IPS DF 4.7 (cell line): ENCODE measurements around the gene SAP30L.

ENCODE experiments used
- DNase-seq: peaks from one replicate; pipeline ENCODE4 v3.0.0-alpha.2; 2013; ENCODE audit warnings: low spot score; ENCODE audit errors: extremely low read depth

Gene SAP30L, protein sequence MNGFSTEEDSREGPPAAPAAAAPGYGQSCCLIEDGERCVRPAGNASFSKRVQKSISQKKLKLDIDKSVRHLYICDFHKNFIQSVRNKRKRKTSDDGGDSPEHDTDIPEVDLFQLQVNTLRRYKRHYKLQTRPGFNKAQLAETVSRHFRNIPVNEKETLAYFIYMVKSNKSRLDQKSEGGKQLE

DNA sequence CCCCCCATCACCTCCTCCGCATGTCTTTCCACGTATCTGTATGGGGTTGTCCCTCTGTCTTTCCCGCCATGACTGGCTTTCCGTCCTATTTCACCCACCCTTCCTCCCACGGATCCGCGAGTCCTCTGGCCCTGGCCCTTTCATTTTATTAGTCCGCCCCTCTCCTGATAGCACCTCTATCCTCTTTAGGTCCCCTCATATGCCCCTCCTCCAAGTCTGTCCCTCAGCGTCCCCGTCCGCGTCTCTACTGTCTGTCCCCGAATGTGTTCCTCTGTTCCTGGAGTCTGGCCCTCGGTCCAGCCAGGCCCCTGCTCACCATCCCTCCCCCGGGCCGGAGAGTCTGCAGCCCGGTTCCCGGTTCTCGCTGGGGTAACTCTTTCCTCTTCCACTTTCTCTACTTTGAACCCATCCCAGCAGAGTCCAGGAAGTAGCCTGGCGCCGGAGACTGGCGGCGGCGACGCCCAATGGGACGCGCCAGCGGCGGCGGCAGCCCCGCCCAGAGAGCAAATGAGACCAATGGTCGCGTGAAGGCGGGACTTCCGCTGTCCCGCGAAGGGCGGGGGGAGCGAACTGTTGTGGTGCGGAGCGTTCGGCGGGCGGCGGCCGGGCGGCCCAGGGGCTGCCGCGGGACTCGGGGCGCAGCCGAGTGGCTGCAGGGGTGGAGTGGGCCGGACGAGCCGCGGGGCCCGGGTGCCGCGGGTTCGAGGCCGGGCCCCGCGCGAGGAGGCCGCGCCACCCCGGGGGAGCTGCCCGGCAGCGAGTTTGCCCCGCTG lies at the start of gene SAP30L:
SAP30L (plus strand) TSS at position 576 of the 773 bp plus-strand sequence. CDS start 608 bp downstream, outside the sequence.
- DNase-seq: no peak

DNA sequence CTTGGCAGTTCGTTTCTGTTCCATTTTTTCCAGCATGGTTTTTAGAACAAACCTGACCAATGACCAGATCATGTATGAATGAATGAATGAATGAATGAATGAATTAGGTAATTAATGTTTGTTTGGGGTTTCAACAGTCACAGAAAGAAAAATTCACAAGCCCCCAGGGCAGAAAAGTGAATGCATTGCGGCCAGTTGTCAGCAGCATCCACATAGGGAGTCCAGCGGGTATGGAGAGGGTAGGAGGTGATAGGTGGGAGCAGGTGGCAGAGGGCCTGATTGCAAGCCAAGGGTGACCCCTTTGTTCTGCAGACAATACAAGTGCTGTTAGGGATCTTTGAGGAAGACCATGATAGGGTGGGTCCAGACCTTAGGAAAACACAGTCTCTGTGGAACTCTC lies 49.7 kb upstream of the SAP30L start:
- no peak for DNase-seq

DNA sequence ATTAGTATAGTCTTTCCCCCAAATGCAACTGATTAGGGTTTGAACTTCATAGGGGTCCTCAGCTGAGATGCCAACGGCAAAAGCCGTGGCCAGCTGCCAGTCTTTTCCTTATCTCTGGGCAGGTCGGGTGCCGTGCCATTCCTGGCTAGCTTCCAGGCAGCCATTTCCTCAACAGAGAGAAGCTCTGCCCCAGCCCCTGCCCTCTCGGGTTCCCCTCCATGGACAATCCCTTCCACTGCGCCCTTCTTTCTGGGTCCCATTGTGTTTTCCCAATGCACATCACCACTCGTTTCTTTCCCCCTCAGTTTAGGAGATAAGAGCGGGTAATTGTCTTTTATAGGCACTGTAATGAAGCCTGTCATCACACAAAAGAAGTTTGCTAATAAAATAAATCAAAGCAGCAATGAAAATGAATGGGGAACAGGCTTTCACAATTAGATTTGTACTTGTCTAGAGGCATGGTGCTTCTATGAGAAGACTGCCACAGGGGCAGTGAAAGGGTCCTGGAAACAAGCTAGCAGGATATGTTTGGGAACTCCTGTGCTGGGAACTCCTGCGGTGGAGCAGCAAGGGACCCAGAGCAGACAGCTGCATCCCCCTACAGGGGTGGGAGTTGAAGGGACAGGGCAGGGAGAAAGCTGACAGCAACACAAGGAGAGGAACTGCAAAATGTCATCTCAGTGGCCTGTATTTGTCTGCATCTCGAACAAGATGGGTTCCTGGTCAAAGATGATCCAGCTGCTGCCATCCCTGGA lies 48.0 kb upstream of the SAP30L start:
- DNase-seq: no peak

DNA sequence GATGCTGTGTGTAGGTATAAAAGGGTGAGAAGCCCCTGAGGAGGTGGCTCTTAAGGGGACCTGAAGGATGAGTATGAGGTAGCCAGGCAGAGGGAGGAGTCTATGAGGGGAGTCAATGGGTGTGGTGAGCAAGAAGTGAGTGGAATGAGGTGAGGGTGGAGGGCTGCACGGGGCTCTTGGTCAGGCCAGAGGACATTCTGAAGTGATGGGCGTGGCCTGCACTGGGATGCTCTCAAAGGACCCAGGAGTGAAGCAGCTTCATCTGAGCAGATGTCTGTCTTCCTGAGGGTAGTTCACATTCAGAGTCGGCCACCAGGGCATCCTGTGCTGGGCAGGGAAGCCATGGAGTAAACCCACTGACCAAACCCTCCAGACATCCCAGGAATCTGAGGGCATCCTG lies 45.1 kb upstream of the SAP30L start:
- DNase-seq: no peak

DNA sequence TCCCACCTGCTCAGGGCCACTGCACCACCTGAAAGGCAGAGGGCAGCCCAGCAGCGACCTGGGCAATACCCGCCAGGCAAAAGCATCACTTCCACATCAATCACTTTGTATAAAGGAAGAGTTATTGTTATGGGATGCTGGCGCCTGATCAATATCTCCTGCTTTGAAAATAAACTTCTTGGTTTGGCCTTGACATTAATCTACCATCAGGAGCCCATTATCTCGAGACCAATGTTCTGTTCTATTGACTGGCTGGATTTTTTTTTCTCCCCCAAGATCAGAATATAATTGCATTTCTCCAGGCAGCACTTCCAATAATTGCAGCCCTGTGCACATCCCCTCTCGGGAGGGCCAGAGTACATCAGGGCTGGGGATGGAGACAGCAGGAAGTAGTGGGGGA lies 44.4 kb upstream of the SAP30L start:
- DNase-seq: no peak

DNA sequence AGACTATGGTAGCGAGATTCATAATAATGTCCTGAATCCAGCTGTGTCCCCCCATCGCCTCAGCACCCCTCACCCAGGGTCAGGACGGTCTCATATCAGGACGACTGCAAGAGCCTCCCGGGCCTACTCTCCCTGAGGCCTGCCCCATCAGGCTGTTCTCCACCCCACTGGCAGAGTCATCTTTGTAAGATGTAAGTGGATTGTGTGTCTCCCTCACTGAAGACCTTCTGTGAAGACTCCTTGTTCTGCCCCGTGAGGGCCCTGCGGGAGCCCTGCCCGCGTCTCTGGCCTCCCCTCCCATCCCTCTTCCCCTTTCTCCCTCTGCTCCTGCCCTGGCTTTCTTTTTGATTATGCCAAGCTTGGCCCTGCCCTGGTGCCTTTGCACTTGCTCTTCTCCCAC lies 43.9 kb upstream of the SAP30L start:
- DNase-seq: no peak

DNA sequence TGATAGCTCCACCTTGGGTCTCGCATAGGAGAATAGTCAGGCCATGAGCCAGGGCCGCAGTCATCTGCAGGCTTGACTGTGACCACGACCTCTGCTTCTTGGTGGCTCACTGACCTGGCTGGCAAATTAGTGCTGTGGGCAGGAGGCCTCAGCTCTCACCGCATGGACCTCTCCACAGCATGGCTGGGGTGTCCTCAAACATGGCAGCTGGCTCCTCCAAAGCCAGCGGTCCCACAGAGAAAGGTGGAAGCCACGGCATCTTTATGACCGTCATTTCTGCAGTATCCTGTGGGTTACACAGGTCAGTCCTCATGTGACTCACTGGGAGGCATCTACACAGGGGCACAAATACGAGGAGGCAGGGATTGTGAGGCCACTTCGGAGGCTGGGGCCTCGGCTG lies 43.2 kb upstream of the SAP30L start:
- no peak for DNase-seq

DNA sequence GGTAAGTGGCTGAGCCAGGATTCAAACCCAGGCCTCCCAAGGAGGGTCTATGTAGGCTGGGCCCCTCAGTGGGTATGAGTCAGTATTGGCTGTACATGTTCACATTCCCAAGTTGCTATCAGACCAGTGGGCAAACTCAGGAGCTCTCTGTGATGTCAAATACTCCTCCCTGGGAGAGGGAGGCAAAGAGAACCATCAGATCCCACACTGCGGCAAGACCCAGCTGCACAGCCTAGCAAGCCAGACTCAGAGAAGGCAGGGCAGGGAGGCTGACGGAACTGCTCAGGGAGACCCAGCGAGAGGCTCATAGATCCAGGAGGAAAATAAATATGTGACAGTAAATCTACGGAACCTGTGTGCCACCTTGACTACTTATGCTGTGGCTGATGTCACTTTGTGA lies 42.6 kb upstream of the SAP30L start:
- no peak for DNase-seq

DNA sequence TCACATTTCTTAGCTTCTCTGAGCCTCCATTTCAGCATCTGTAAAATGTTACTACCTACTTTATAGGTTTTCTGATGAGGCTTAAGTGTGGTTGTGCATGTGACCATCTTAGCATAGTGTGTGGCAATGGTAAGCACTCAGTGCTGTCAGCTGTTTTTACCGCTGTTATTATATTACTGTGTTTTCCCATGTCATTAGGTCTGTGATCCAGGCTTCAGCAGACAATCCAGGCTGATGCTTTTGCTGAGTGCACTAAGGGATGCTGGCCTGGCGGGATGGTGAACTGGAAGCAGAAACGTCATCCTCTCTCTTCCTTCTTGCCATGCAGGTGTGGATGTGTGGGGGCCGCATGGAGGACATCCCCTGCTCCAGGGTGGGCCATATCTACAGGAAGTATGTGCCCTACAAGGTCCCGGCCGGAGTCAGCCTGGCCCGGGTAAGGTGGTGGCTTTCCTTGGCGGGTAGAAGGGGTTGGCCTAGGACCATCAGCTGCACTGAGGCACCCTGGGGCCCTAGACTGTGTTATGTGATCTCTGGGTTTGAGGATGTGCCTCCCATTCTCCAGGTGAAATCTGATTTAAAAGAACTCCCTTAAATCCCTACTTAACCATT lies 41.9 kb upstream of the SAP30L start:
- DNase-seq: no peak

DNA sequence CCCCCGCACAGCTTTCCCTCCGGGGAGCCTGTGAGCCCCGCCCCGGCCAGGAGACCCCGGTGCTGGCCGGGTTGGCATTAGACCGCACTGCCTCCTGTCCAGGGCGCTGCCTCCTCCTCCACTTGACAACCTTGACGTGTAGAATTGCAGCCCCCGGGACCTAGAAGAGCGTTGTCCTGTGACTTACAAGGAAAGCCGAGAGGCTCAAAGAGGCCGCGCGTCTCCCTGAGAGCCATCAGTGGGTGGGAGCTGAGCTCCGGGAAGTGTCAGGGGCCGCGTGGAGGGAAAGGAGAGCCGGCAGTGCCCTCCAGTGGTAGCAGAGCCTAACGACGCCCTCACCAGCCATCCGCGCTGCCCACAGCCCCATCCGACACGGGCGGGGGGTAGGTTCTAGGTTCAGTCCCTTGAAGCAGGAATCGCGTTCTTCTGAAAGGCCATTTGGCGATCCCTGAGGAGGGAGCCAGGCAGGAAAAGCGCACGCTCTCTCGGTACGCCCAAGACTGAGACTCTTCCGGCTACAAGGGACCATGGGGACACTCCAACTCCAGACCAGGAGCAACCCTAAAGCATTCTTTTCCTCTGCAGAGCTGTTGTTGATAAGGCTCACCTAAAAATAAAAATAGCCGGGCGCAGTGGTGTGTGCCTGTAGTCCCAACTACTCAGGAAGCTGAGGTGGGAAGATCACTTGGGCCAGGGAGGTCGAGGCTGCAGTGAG lies 40.6 kb upstream of the SAP30L start:
- peak; percentile 38 for DNase-seq

DNA sequence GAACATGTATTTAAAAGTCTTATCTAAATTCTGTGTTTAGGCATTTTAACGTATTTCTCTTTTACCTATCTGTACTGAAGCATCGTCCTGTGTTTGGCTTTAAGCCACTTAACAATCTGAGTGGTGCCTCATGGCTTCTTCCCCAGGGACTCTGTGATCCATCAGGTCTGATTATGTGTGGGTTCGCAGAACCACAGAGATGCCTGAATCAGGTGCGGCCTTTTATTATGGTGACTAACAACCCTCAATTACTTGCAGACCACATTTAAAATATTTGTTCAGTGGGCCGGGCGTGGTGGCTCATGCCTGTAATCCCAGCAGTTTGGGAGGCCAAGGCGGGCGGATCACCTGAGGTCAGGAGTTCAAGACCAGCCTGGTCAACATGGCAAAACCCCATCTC lies 39.6 kb upstream of the SAP30L start:
- DNase-seq: no peak

DNA sequence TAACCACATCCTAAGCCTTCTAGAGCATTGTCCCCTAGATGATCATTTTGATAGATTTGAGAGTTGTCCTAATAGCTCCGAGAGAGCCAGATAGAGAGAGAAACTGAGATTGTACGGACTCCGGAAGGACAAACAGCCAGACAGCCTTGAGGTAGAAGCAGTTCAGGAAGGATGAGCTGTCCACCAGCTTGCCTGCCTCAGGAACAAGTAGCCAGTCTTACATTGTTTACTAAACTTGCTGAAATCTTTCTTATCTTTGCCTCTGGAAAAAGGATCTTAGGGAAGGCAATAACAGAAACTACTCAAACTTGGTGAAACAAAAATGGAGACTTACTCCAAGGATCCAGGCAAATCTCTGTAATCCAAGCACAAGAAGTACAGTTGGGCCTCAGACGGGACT lies 39.0 kb upstream of the SAP30L start:
- no peak for DNase-seq

DNA sequence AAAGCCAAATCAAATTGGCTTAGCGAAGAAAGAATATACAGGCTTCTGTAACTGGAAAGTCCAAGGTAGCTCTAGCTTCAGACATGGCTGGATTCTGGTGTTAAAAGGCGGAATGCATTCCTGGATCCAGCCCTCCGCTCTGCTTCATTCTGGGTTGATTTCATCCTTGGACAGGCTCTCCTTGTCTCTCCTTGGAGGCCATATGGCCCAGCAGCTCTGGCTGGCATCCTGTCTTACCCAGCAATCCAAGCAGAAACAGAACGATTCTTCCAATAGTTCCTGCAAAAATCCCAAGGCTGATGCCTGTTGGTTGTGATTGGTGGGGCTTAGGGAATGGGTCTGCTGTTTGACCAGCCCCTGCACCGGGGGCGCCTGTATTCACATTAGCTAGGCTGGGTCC lies 37.0 kb upstream of the SAP30L start:
- DNase-seq: no peak

DNA sequence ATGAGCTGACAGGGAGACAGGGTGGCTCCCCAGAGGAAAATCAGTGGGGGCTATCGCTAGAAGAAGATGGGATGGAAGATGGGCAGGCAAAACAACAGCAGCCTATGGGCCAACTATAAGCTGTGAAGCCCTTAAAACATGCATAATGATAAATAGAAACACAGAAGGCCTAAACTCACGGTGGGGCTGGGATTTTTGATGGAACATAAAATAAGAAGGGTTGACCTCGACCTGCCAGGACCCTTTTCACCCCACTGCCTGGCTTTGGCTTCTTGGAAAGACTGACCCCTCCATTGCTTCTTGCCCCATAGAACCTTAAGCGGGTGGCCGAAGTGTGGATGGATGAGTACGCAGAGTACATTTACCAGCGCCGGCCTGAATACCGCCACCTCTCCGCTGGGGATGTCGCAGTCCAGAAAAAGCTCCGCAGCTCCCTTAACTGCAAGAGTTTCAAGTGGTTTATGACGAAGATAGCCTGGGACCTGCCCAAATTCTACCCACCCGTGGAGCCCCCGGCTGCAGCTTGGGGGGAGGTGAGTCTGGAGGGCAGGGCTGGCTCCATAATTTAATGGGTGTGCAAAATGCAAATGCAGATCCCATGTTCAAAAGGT lies 36.5 kb upstream of the SAP30L start:
- DNase-seq: no peak

DNA sequence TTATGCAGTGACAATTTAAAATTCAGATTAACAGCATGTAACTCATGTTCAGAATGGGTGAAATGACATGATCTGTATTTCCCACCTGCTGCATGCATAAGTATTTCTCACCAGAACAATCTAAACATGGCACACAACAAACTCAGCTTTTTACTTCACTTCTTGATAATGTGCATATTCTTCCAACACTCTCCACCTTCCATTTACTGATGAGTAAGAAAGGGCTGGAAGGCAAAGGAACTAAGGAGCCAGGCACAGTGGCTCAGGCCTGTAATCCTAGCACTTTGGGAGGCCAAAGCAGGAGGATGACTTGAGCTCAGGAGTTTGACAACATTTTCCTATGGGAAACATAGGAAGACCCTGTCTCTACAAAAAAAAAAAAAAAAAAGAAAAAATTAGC lies 35.8 kb upstream of the SAP30L start:
- DNase-seq: no peak

DNA sequence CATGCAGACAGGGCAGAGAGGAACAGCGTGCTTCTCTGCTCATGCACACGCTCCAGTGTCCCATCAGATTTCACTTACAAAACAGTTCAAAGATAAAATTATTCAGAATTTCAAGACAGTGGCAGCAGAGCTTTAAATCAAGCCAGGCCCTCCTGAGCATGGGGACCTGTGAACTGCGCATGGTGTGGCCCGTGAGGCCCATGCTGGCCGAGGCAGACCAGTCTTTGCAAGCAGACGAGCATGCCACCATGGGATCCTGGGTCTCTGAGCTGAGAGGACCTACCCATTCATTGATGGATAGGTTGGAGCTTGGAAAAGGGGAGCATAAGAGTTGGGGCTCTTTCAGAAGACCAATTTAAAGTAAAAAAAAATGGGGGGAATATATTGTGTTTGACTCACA lies 35.0 kb upstream of the SAP30L start:
- no peak for DNase-seq

DNA sequence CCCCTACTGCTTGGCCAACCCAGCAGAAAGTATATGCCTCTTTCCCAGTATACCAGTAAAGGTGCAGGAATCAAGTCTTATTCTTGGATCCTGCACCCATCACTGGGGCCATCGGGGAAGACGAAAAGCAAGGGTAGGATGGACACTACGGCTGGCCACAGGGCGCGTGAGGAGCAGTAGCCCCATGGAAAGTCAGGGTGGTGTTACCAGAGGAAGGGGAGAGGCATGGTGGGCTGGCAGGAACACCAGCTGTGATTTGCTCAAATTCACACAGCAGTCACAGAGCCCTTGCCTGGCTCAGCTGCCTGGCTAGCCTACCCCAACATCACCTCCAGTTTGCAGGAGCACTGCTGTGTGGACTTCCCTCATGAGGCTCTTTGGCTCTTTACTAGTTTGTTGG lies 34.5 kb upstream of the SAP30L start:
- no peak for DNase-seq

DNA sequence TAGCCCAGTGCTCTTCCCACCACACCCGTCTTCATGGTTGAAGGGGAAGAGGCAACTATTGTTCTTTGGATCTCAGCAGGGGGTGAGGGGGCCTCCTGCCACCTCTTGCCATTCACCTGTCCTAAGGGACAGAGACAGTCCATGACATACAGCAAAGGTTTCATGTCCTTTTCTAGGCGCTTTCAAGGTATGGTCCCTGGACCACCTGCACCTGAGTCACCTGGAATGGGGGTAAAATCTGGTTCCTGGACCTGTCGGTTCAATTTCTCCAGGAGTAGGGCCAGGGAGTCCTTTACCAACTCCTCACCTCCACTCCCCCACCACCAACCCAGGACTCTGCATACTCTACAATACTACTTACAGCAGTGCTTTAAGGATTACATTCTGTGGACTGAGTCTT lies 33.5 kb upstream of the SAP30L start:
- DNase-seq: no peak

DNA sequence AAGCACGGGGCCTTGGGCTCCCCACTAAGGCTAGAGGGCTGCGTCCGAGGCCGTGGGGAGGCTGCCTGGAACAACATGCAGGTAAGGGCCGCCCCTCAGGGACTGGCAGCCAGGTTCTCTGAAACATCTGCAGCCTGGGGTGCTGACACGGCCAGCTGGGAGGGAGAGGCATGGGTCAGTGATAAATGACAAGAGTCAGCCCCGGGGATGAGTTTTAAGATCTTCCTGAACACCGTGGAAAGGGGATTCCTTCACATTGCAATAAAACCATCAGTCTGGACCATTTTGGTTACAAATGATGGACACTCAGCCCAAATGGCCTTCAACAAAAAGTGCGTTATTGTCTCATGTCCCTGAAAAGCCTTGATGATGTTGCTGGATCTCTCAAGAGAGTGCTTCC lies 32.9 kb upstream of the SAP30L start:
- DNase-seq: no peak

DNA sequence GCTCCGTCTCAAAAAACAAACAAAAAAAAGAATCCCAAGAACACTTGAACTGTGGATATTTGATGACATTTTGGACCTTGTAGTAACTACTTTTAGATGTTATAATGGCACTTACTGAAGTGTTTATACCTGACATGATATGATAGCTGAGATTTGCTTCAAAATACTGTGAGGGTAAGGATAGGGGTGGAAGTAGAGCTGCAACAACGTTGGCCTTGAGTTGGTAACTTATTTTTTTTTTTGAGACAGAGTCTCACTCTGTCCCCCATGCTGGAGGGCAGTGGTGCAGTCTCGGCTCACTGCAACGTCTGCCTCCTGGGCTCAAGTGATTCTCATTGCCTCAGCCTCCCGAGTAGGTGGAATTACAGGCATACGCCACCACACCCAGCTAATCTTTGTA lies 30.7 kb upstream of the SAP30L start:
- no peak for DNase-seq

DNA sequence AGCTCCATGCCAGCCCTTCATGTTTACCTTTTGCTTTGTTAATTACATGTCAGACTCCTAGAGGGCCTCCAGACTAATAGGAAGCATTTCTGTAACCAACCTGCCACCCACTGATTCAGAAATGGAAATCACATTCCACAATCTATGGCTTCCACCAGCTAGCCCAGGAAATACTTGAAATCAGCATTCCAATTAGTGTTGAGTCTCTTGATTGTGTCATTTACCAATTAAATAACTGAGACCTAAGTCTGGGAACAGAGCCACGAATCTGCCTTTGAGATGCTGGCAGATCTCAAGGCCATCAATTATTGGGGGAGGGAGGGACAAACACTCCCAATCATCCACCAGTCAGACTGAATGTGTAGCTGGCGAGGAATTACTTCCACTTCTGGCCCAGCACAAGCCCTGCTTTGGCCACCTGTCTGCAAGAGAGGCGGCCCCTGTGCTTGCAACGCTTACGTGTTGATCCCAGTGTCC lies 27.4 kb upstream of the SAP30L start:
- no peak for DNase-seq
